Measurements from ENCODE around the gene NFS1. TPM values are rescaled to one million over a fixed set of nuclear protein-coding genes. Genes with fewer than 3 reads are reported as not detected.

Gene NFS1
- total RNA-seq, result 36.0 and 45.2 TPM in 2 replicates

GRCh38 chr20:35699127-35699956 is at the start of gene NFS1, which contains the start of gene ROMO1:
TSS of gene NFS1 (minus strand) at chr20:35699352. CDS start at chr20:35699288, 64 bp downstream.
TSS of gene ROMO1 (plus strand) at chr20:35699405. CDS start at chr20:35699633, 228 bp downstream.

GRCh38 chr20:35741892-35742740 is 43.0 kb upstream of the NFS1 start, which contains the start of gene RBM39:
TSS of gene RBM39 (minus strand) at chr20:35742260. CDS start at chr20:35740874, 1,386 bp downstream.

GRCh38 chr20:35664466-35665206 is 34.5 kb downstream of the NFS1 start, which contains the start of the genes CPNE1 and RBM12:
TSS of gene CPNE1 (minus strand) at chr20:35664900. CDS start at chr20:35632923, 31,977 bp downstream.
TSS of gene RBM12 (minus strand) at chr20:35664900. CDS start at chr20:35655322, 9,578 bp downstream.

Small RNA genes lying within 50 kb of the gene (small RNA-seq; reads per million reads assigned to genes)
- not detected for gene RNU6-759P

Other genes with a start within 250 kb of the NFS1 start
- 14.7 and 18.8 TPM in 2 replicates for gene CEP250, start 243.8 kb downstream of the NFS1 start, total RNA-seq
- not detected in 2 replicates for gene C20orf173, start 169.7 kb downstream of the NFS1 start, total RNA-seq
- gene ERGIC3, start 157.3 kb downstream of the NFS1 start, total RNA-seq, result 201 and 346 TPM in 2 replicates
- 6.5 and 12.1 TPM in 2 replicates for gene SPAG4, start 83.5 kb downstream of the NFS1 start, total RNA-seq
- gene CPNE1, start 34.5 kb downstream of the NFS1 start, total RNA-seq, result 140 and 147 TPM in 2 replicates
- 48.1 and 66.7 TPM in 2 replicates for gene RBM12, start 34.5 kb downstream of the NFS1 start, total RNA-seq
- gene ROMO1, start 53 bp upstream of the NFS1 start, total RNA-seq, result 96.4 and 166 TPM in 2 replicates
- 239 and 285 TPM in 2 replicates for gene RBM39, start 42.9 kb upstream of the NFS1 start, total RNA-seq
- gene PHF20, start 72.7 kb upstream of the NFS1 start, total RNA-seq, result 18.7 and 29.1 TPM in 2 replicates

Data from subcutaneous preadipocyte (primary cell).